Fibroblast of mammary gland (primary cell): Measurements from ENCODE around the gene ARHGEF26.
A peak's percentile ranks its signal among the peaks of the same experiment; 100 is the strongest.

Experiments used
- DNase-seq: peaks from one replicate; pipeline ENCODE4 v3.0.0-alpha.2; 2010; ENCODE audit warnings: low read depth
- H3K4me3 ChIP-seq: 2 replicates; pipeline ENCODE4 v1.5.1; 2011; ENCODE audit warnings: low read depth, mild to moderate bottlenecking, low read length, moderate library complexity; ENCODE audit not compliant: control insufficient read depth
- TF ChIP-seq, protein P1 (sequence below): conservative IDR thresholded peaks from 2 replicates; pipeline ENCODE4 v1.5.1; 2011; ENCODE audit warnings: low read depth, low read length, inconsistent platforms; ENCODE audit not compliant: control insufficient read depth, insufficient read depth

ARHGEF26 gene

GRCh38 chr3:154236331-154236730, 115.1 kb downstream of the ARHGEF26 start:
- no peak overlapping the region for H3K4me3 ChIP-seq
- TF ChIP-seq, protein P1, sequence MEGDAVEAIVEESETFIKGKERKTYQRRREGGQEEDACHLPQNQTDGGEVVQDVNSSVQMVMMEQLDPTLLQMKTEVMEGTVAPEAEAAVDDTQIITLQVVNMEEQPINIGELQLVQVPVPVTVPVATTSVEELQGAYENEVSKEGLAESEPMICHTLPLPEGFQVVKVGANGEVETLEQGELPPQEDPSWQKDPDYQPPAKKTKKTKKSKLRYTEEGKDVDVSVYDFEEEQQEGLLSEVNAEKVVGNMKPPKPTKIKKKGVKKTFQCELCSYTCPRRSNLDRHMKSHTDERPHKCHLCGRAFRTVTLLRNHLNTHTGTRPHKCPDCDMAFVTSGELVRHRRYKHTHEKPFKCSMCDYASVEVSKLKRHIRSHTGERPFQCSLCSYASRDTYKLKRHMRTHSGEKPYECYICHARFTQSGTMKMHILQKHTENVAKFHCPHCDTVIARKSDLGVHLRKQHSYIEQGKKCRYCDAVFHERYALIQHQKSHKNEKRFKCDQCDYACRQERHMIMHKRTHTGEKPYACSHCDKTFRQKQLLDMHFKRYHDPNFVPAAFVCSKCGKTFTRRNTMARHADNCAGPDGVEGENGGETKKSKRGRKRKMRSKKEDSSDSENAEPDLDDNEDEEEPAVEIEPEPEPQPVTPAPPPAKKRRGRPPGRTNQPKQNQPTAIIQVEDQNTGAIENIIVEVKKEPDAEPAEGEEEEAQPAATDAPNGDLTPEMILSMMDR: no peak
- DNase-seq: no peak

GRCh38 chr3:154240235-154240634, 119.0 kb downstream of the ARHGEF26 start:
- H3K4me3 ChIP-seq: no peak overlapping the region
- TF ChIP-seq, protein P1: no peak
- DNase-seq: no peak

DNA sequence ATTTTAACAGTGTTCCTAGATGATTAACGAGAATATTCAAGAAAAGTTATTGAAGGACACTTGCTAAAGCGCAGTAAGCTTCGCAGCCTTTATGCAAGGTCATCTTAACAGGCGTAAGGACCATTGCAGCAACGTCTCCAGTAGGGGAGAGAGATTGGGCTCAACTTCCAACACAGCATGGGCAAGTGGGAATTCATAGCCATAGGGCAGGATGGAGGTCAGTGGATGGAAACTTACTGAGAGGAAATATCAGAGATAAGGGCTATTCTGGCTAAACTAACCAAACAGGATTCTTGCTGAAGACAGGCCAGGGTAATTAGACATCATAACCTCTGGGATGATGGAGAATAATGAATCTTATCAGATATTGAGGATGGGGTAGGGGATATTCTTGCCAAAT, 120.3 kb downstream of the ARHGEF26 start:
- TF ChIP-seq, protein P1: no peak
- no peak for DNase-seq

DNA sequence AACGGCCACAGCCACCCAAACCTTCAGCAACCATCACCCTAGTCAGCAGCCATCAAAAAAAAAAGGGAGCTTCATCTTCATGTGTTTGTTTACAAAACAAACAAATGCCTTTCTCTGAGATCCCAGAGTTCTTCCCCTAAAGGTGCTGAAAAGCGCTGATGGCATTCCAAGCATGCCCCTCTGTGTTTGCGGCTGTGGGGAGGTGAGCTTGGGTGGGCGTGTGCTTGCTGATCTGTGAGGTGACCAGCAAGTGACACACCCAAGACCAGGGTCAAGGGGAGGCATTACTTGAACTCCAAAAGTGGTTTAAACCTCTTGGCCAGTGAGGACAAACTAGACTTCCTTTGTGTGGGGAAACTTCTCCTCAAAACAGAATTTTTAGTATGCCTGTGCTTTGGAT, 121.6 kb downstream of the ARHGEF26 start:
- no peak overlapping the region for H3K4me3 ChIP-seq
- TF ChIP-seq, protein P1: no peak

More for the DNA sequence above, 120.3 kb downstream of the ARHGEF26 start:
- H3K4me3 ChIP-seq: no peak overlapping the region

DNA sequence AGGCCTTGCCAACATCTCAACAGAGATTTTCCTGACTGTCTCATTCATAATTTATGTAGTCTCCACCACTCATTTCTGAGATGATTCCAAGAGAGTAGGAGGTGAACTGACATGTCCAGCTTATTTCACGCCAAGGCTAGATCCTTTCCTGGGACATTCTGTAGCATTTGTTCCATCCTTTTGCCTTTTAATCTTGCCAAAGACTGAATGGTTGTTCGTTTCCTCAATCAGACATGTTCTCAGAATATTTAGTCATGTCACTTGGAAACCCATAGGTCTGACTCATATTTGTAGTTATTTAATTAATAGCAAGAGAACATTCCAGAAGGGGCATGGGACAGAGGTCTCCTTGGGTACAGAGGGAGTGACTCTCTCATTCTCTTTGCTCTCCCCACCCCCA, 122.2 kb downstream of the ARHGEF26 start:
- no peak overlapping the region for H3K4me3 ChIP-seq
- DNase-seq: peak; percentile 81
- TF ChIP-seq, protein P1: no peak

More for the DNA sequence above, 121.6 kb downstream of the ARHGEF26 start:
- DNase-seq: no peak

DNA sequence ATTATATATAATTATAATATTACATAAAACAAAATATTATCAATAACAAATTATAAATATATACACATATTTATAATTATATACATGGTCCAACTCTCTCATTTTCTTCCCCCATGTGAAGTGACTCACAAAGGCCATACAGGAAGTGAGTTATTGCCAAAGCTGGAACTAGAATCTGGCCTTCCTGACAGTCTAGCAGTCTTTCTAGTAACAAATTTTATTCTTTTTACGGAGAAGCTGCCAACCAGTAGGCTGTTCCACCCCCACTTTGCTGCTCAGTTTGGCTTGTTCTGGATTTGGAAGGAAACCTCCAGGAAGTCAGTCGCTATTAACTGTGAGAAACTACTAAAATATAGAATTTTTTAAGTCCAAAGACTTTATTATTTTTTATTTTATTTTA, 123.5 kb downstream of the ARHGEF26 start:
- TF ChIP-seq, protein P1: no peak
- no peak overlapping the region for H3K4me3 ChIP-seq
- DNase-seq: peak; percentile 83
